NCI-H2107 treated with DMSO at 0.1 percent for 48 hours (cell line): ENCODE data around the gene SMG1.

Experiments used
- DNase-seq: peaks from one replicate; lab custom pipeline; 2025; ENCODE audit not compliant: unreplicated experiment; lab: John Stamatoyannopoulos, UW

Gene SMG1

GRCh38 chr16:18855196-18855595 is 71.0 kb downstream of the SMG1 start:
- DNase-seq = no peak

- no peak for DNase-seq
Observed at GRCh38 chr16:18853694-18854093, 72.5 kb downstream of the SMG1 start.

GRCh38 chr16:18852647-18853046 is 73.6 kb downstream of the SMG1 start:
- no peak for DNase-seq

GRCh38 chr16:18846416-18846815 is 79.8 kb downstream of the SMG1 start:
- no peak for DNase-seq

GRCh38 chr16:18842565-18842964 is 83.6 kb downstream of the SMG1 start:
- DNase-seq = no peak

- DNase-seq = no peak
Observed at GRCh38 chr16:18841833-18842525, 84.2 kb downstream of the SMG1 start.

GRCh38 chr16:18839555-18839954 is 86.7 kb downstream of the SMG1 start:
- DNase-seq = no peak

GRCh38 chr16:18836702-18837101 is 89.5 kb downstream of the SMG1 start:
- DNase-seq = no peak

GRCh38 chr16:18834864-18835263 is 91.3 kb downstream of the SMG1 start:
- no peak for DNase-seq

- no peak for DNase-seq
Observed at GRCh38 chr16:18833707-18834505, 92.3 kb downstream of the SMG1 start.

- no peak for DNase-seq
Observed at GRCh38 chr16:18832613-18833012, 93.6 kb downstream of the SMG1 start.

- DNase-seq = no peak
Observed at GRCh38 chr16:18832006-18832405, 94.2 kb downstream of the SMG1 start.

GRCh38 chr16:18829251-18829650 is 97.0 kb downstream of the SMG1 start:
- no peak for DNase-seq

GRCh38 chr16:18827890-18828289 is 98.3 kb downstream of the SMG1 start:
- no peak for DNase-seq

- no peak for DNase-seq
Observed at GRCh38 chr16:18816286-18816685, 109.9 kb downstream of the SMG1 start.

GRCh38 chr16:18811925-18812324 is 114.3 kb downstream of the SMG1 start:
- DNase-seq = no peak

GRCh38 chr16:18809165-18809564 is 117.0 kb downstream of the SMG1 start:
- no peak for DNase-seq

- no peak for DNase-seq
Observed at GRCh38 chr16:18805257-18805773, 120.9 kb downstream of the SMG1 start.

GRCh38 chr16:18804540-18804939 is 121.7 kb downstream of the SMG1 start:
- no peak for DNase-seq

- no peak for DNase-seq
Observed at GRCh38 chr16:18803569-18804462, 122.4 kb downstream of the SMG1 start.

- no peak for DNase-seq
Observed at GRCh38 chr16:18802767-18803343, 123.4 kb downstream of the SMG1 start.
